Bone marrow (tissue), 2 donors: ENCODE results near the gene C1orf226.

Experiments
- DNase-seq, 2 donors: peaks; one replicate each; lab custom pipeline; 2025; lab: John Stamatoyannopoulos, UW

Gene C1orf226

DNA sequence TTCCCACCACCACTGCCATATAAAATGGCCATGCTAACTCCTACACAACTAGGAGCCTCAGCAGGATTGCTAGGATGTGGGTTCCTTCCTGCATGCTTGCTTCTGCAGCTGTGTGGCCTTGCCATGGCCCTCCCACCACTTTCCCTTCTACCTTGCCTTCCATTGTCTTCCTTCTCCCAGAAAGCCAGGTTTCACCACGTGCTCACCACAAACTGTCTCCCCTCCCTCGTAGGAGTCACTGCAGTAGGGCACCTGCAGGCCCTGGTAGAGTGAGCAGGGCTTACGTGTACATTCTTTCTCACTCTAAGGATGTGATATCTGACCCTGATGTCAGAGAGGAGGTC, 3.7 kb downstream of the C1orf226 start:
- no peak for DNase-seq

DNA sequence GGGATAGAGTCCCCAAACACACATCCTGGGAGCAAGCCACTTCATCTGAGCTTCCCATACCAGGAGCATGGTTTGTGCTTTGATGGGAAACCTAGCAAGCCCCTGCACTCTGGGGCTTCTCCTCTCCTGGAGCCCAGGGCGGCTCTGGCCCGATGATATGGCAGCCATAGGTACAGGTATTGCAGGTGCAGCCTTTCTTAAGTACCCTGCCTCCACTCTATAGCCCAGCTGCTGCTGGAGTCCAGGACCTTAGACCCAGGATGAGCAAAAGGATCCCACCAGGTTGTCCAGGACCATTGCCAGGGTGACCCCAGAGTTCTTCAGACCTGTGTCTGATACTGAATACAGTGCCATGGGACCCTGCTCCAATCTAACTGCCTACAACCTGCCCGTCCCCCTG, 4.2 kb downstream of the C1orf226 start:
- no peak for DNase-seq

DNA sequence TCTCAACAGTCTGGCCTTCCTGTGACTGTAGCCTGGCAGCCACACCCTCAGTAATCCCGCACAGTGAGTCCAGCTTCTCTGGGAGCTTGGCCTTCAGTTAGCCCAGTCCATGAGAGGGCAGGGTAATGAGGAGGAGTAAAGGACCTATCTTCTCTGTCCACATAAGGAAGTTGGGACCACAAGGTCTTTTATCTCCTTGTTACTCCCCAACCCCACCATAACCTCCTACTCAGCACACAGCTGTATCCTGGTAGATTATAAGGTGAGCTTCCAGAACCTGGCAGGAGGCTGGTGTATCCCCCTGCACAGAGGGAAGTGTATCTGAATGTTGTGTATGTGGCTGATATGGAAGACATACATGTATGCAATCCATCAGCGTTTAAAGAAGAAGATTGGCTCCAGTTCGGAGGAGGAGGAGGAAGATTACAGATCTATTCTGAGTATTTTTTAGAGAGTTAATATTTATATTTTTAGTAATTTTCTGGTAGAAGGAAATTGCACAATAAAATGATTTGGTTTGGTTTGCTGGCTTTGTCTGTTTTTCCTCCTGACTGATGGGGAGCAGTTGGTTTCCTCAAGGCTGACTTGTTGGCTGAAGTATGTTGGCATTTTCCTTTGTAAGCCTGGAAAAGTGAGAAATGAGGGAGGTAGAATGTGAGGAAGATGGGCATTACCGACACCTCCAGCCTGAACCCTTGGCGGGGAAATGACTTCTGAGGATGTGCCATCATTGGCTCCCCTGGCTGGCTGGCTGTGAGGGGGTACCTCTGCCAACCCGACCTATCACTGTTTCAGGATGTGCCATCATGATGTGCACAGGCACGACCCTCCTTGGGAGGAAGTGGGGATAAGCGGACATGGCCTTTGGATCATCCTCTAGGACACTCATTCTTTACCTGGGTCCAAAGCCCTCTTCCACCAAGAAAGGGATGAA, 5.0 kb downstream of the C1orf226 start:
- DNase-seq, result no peak

DNA sequence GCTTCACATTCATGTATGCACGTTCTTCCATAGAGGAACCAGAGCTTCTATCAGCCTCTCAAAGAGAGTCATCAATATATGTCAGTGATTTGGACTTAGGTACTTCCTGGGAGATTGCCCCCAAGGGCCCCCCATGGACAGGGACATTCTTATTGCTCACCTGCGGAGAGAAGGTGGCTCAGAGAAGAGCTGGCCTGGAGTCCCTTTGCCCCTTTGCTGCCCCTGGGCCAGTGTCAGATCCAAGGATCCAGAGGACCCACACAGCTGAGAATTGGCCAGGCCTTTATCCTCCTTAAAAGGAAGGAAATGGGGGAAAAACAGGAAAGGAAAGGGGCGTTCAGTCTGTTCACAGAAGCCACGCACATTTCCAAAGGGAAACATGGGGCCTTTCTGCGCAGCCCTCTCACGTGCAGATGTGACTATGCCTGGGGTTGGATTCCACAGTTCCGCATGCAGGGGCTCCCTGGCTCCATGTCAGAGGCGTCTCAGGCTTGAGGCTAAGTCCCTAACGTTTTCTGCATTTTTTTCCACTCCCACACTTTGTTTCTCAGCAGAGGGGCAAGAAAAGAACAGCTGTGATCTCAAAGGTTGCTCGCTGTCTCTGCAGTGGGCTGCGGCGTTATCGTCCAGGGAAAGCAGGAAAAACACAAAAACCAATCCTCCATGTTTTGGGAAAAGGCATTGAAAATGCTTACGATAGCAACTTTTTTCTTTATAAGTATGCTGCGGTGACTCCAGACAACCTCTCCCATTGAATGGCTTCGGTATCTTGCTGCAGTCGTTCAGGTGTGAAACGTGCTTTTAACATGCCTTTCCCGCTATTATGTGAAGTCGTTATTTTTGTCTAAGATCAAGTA, 5.9 kb downstream of the C1orf226 start:
- no peak for DNase-seq

DNA sequence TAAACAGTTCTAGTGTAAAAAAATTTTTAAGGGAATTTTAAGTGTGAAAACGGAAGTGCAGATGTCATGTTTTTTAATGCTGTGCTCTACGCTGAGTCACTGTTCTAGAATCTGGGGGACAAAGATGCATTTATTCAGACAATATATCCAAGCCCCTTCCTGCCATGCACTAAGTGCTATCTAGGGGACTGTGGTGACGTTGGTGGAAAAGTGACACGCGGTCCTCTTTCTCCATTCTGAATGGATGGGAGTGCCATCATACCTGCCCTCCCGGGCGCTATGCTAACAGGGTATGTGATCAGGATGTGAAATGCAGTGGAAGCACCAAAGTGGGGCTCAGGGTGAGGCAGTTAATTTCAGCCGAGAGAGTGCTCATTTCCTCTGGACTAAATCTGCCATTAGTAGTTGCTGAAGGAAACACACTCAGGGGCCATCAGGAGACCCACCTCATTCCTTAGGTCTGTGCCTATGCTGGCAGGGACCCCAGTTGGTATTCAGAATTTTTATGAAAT, 6.6 kb downstream of the C1orf226 start:
- no peak for DNase-seq

DNA sequence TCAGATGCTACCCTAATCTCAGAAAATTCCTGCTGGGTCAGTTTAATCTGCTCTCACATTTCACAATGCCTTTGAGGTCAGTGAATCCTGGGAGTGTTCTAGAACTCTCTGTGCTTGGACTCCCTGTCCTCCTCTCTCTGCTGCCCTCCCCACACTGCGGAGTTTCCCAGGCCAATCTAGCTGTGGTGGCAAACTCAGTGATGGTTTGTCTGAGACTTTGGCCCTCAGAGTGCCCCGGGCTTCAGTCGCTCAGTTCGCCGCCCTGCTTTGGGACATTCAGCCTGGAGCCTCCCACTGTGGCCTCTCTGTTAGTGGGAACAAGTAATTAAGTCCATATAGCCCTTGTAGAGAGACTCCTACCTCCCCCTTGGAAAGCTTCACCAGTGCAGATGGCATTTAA, 7.1 kb downstream of the C1orf226 start:
- DNase-seq, result no peak

DNA sequence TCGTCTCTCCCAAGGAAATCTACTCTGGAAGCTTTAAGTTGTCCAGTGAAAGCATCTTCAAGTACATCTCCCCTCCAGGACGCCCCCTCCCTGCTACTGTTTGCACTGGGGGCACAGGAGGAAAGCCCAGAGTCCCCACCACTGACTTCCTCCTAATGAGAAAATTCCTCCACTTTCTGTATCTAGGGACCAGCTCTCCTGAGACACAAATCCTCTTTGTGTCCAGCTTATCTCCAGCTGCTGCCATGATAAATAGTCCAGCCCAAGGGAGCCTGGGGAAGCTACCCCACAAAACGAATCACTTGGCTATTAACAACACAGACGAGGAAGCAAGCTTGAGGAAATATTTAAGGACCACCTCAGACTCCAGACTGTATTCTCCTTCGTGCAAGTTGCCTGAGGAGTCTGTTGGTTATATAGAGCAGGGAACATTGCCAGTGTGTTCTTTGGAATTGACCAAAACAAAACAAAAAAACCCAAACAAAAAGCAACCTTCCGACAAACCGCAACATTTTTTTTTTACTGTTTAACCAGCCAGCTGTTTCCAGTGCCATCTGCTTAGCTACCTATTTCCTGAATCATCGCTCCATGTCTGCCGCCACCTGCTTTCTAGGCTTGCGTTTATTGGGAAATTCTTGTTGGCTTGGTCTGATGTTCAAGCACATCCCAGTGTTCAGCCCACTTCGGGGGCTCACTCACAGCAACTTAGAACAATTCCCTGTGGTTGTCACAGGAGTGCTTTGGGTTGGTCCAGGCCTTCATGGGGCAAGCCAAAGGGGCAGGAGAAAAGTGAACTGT, 7.7 kb downstream of the C1orf226 start:
- no peak for DNase-seq

DNA sequence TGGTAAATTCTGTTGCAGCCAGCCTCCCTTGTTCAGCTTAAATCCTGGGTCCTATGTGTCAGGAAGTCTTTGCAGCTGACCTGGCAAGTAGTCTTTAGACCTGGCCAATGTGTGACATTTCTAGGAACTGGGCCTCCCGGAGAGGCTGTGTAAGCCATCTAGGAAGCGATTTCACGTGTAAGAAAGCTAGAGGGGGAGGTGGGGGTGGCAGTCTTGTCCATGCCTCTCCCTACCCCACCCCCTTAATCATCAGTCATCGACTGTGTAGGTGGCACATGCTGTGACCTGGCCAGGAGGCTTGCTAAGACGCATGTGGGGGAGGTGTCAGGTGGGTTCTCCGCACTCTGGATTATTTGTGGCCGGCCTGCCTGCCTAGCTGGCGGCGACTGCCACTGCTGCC, 8.4 kb downstream of the C1orf226 start:
- no peak for DNase-seq

DNA sequence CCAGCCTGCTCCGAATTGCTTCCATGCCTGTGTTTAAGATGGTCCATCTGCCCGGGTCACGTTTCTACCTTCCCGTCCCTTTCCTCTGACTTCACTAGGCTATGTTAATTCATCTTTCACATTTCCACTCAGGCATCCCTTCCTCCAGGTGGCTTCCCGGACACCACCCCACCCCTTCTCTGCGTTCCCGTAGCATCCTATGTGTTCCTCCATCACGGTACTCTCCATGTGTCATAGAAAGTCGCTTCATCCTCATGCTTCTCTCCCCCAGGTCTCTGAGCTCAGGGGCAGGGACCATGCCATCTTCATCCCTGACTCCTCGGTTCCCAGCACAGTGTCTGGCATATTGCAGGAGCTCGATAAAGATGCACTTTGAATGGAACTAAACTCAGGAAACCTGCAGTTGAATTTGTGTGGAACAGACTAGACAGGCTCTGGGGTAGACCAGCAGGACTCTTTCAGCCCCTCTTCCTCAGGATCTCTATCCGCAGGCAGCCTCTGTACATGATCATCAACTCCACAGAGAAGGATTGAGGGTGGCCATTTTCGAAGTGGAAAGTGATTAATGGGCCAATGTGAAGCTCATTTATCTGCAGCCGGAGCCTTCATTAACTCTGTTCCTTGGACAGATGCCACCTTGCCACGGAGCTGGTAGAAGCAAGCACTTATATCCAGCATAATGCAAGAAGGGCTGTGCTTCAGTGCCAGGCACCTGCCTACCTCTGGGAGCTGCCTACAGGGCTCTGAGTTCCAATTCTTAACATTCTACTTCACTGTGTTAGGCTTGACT, 9.1 kb downstream of the C1orf226 start:
- no peak for DNase-seq

DNA sequence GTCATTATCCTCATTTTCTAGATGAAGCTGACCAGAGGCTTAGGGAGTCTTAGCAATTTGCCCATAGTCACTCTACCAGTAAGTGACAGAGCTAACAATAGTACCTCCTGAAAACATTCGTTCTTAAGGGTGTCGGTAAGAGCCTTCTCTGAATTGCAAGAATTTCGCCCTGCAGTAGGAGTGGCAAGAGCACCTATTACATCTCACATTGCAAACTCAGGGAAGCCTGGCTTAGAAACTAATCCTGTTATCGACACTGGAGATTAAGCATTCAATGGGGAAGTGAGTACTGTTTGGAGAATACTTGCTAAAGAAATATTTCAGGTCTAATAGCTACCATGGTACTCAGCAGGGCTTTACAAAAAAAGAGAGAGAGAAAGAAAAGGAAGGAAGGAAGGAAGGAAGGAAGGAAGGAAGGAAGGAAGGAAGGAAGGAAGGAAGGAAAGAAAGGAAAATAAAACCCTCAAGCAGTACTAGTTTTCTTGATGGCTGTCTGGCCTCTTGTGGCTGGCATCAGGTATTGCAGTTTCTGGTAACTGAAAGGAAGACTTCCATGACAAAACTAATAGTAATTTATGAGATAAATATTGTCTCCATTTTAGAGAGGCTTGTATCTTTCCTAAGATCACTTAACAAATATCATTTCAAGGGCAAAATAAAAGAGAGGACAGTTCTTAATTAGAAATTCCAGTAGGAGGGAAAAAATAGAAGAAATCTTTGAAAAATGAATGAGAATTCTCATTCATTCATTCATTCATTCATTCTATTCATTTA, 10.4 kb downstream of the C1orf226 start:
- peak in 1 of 2 donors; percentile 22 for DNase-seq

DNA sequence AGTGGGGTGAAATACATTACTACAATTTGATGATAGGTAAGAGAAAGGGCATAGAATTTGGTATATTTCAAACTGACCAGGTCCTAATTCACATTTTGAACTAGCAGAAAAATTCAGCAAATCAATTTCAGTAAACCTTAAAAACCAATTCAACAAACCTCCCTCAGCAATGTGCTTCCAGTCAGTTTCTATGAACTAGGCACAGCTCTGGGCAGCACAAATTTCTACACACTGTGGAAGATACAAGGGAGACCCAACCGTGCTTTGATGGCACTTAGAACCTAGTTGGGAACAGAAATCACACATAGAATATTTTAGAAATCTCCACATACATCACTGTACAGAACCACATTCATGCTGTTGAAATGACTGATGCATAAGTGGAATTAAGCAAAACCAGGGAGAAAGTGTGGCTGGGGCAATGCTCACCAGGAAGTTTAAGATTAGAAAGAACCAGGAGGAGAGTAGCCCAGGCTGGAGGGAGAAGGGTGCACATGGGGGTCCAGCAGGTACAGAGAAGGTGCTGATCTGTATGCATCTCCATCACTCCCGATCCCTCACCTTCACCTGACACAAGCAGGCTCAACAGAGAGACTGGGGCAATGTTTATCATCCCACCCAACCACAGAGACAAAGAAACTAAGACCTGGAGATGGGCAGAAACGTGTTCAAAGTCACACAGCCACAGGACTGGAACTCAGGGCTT, 14.8 kb downstream of the C1orf226 start:
- no peak for DNase-seq

DNA sequence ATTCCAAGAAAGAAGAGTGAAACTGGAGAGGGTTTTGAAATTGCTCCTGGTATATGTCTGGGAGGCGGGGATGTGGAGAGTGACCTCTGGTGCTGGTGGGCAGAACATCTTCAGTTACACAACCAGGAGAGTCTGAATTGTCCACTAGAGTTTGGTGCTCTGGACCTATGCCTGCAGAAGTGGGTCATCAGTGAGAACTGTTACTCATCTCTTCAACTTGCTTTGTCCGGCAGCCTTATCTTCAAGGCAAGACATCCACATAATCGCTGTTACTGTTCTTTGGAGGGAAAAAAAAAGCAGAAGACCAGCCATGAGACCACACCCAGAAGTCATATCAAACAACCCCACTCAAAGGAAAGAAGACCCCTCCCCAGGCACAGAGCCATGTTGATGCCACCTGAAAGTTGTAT, 15.5 kb downstream of the C1orf226 start:
- no peak for DNase-seq

DNA sequence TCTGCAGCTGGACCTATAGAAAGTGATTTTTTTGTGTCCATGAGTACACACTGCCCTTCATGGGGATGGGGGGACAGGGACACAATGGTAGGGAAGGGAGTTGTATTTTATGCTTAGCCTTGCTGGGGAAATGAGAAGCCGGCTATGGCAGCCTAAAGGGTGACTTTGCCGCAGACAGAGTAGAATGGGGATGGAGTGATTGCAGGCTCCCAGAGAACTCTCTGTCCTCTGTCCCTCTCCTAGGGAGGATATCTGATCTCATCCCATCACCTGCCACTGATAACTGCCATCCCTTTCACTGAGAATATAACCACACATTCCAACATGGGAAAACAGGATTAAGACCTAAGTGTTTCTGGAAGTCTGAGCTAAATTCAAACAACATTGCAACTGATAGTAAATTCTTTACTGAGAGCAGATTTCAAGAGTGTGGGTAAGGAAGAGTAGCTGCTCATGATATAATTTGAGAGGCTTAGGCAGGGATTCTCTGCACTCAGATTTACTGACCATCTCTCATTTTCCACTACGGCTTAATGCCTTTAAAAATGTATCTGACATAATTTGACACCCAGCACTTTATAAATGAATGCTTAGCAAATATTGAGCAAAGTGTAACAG, 16.5 kb downstream of the C1orf226 start:
- DNase-seq, result no peak

DNA sequence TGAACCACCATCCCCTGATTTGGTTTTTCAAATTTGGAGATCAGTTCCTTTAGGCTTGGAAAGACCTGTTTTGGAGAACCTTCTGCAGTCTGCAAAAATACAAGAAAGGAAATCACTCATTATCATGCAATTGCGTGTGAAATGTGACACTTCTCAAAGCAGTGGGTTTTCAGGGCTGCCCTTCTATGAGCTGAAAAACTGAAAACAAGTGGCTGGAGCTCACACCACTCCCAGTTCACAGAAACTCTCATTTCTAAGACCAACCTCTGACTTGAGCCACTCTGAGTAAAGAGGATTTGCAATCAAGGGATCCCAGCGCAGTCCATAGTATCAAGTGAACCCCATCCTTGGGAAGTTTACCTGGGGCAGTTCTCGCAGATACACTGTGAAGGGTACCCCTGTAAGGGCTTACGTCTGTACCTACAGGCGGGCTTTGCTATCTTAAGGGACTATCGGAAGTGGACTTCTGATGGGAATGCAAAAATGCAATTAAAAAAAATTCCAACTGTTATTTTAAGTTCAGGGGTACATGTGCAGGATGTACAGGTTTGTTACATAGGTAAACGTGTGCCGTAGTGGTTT, 17.6 kb downstream of the C1orf226 start:
- no peak for DNase-seq

DNA sequence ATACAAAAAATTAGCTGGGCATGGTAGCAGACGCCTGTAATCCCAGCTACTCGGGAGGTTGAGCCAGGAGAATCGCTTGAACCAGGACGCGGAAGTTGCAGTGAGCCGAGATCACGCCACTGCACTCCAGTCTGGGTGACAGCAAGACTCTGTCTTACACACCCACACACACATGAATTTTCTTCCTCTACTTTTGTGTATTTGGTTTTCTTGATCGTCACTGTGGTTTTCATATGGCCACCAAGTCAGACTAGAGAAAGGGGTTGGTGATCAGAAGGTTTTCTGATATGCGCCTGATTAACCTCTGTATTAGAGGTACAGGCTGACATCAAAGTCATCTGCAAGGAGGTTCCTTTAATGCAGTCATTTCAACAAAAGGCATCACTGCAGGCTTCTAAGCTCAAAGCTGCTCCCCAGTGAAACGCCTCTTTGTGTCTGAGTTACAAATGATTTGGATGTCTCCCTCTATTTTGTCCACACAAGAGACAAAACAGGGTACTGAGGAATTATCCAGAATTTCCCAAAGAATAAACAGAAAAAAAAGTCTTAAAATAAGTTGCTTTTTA, 19.3 kb downstream of the C1orf226 start:
- no peak for DNase-seq

DNA sequence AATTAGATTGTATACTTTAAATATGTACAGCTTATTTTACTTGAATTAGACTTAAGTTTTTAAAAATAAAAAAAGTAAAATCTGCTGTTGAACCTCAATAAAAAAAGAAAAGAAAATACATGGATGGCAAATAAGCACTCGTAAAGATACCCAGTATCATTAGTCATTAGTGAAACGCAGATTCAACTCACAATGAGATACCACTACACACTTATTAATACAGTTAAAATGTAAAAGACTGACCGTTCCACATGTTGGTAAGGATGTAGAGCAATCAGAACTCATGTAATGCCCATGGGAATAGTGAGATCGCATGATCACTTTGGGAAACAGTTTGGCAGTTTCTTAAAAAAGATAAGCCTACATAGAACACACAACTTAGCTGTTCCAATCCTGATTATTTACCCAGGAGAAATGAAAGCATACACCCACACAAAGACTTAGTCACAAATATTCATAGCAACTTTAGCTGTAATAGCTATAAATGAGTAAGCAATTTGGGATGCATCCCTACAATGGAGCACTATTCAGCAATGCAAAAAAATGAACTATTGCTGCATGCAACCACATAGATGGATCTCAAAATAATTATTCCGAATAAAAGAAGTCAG, 23.1 kb downstream of the C1orf226 start:
- no peak for DNase-seq

DNA sequence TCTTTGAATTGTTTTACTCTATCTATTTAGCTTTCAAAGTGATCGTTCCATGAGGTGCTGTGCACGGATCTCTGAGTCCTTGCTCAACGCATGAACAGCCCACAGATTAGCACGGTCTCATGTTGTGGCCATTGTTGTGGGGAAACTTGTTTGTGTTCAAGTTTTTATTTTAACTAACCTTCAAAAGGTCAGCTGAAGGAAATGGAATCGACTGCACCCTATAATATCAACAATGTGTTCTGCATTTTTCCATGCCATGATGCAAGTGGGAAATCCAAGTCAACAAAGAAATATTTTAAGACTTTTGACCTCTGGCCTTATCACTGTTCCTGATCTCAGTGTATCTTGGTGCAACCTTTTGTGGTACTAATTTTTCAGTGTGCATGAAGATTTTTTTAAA, 24.3 kb downstream of the C1orf226 start:
- DNase-seq, result no peak

DNA sequence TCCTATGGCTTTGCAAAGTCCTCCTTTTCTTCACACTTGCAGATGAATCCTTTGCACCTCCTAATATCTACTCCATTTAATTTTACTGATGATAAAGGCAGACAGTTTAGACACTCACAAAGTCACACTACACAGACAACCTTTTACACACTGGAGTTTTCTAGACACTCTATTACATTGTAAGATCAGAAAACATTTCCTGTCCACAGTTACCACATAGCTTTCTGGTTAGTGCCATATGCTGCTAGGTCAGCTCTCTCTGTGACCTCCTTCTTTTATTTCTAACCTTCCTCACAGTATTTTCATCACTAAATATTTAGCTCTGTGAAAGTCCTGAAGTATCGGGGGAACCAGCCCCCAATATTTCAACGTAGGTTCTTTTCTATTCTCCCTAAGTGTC, 25.3 kb downstream of the C1orf226 start:
- DNase-seq, result no peak
